ENCODE results near the gene ATP1B3. TPM values are rescaled to one million over a fixed set of nuclear protein-coding genes. Genes with fewer than 3 reads are reported as not detected.
A peak's percentile ranks its signal among the peaks of the same experiment; 100 is the strongest.

ATP1B3 gene
- total RNA-seq, 2 donors from 2014 or later = 93.6 to 194 TPM

DNA sequence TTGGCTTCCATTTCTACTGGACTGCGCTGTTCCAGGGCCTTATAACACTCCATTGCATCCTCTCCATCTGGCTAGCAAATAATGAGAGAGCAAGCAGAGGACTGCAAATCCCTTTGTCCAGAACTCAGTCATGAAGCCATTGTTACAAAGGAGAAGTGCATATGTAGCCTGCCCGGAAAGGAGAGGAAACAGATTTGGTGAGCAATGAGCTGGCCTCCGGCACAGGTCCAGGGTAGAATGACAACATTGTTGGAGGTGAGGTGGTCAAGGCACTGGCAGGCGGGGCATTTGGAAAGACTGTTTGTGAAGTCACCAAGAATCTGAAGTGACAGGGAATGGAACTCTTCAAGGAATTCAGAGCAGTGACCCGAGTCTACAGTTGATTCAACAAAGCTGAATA lies 25.0 kb upstream of the ATP1B3 start:
- no peak for ATAC-seq (replicated peaks)

DNA sequence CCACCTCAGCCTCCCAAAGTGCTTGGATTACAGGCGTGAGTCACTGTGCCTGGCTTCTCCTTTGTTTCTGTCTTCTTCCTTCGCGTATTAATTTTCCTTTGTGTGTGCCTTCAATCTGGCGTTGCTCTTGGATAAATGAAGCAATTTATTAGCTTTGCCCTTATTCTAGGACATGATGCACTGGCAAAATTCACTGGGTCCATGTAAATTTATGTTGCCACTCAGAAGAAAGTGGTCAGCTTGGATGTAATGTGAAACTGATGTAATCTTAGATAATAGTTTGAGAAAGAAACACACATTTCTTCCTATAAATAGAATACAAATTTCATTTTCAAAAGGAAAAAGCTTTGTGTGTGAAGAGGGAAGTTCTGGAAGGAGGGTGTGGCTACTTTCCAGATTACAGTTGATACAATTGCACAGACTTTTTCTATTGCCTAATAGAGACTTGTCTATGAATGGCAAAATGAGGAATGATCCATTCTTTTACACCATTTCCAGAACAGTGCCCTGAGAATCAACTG lies 23.3 kb upstream of the ATP1B3 start:
- H3K36me3 Mint-ChIP-seq (ENCODE audit: low read depth) = no peaks in the 10 kb centered on the region
- no peak overlapping the region for H3K4me3 Mint-ChIP-seq
- ATAC-seq (replicated peaks) = no peak
- H3K27ac Mint-ChIP-seq = no peak overlapping the region
- no peaks in the 10 kb centered on the region for H3K4me1 Mint-ChIP-seq
- peaks cover 13% of the 10 kb centered on the region for H3K27me3 Mint-ChIP-seq
- H3K9me3 Mint-ChIP-seq = no peaks in the 10 kb centered on the region

More for the DNA sequence above, 25.0 kb upstream of the ATP1B3 start:
- Mint-ChIP-seq H3K36me3 (ENCODE audit: low read depth) (no peaks in the 10 kb centered on the region), H3K9me3 (no peaks in the 10 kb centered on the region), H3K4me1 (no peaks in the 10 kb centered on the region), H3K27me3 (peaks cover 13% of the 10 kb centered on the region), H3K27ac (no peak overlapping the region), H3K4me3 (no peak overlapping the region)

DNA sequence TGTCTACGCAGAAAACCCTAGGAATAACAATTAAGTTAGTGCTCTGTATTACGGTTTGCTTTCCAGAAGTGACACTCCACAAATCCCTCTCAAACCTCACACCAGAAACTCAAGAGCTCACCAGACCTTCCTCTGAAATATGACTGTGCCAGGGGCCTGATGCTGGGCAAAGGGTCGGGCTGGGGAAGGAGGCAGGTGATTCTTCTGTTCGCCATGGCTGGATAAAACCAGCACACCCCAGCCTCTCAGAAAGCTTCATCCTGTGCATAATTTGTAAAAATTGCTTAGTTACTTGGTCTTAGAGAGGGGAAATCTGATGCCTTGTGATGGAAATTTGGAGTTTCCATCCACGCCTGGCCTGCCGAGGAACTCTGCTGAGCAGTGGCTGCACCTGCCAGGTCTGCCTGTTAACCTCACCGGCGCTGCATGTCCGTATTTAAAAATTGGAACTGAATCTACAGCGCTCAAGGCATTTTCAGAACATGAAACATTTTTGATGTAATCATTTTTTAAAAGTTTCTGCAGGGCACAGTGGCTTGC lies 22.7 kb upstream of the ATP1B3 start:
- no peaks in the 10 kb centered on the region for H3K36me3 Mint-ChIP-seq (ENCODE audit: low read depth)
- ATAC-seq (replicated peaks) = no peak
- H3K27ac Mint-ChIP-seq = no peak overlapping the region
- no peak overlapping the region for H3K4me3 Mint-ChIP-seq
- no peaks in the 10 kb centered on the region for H3K4me1 Mint-ChIP-seq
- no peaks in the 10 kb centered on the region for H3K9me3 Mint-ChIP-seq
- peaks cover 13% of the 10 kb centered on the region for H3K27me3 Mint-ChIP-seq

DNA sequence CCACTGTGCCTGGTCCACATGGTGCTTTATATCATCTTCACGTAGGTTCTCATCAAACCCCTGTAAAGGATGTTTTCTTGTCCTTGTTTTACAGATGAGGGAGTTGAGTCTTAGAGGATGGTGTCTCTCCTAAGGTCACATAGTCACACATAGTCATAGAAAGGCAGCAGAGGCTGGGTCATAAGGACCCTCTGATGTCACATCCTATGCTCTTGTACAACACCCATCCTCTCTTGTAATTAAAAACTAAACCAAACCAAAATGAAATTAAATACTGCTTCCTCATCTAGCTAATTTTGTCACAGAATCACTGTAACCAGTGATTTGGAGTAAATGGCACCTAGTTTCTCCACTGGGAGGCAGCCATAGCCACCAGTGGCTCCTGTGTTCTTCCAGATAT lies 21.8 kb upstream of the ATP1B3 start:
- Mint-ChIP-seq H3K27ac (no peak overlapping the region), H3K4me1 (no peaks in the 10 kb centered on the region), H3K4me3 (no peak overlapping the region), H3K9me3 (no peaks in the 10 kb centered on the region), H3K27me3 (peaks cover 8% of the 10 kb centered on the region), H3K36me3 (ENCODE audit: low read depth) (no peaks in the 10 kb centered on the region)
- no peak for ATAC-seq (replicated peaks)

DNA sequence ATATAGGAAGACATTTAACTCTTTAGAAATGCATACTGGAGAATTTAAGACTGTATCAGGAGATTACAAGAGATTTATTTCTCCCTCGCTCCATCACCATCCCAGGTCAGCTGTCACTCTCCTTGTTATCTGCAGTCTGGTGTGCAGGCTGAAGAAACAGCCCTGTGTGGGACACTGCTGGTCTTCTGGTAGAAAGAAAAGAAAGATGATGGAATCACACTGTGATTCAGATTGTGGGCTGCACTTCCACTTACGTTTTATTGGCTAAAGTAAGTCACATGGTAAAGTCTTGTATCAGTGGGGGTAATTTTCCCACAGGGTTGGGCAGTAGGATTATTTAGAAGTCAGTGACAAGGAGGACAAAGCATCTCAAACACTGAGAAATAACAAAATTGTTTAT lies 18.1 kb upstream of the ATP1B3 start:
- no peaks in the 10 kb centered on the region for H3K27me3 Mint-ChIP-seq
- H3K4me1 Mint-ChIP-seq = no peaks in the 10 kb centered on the region
- no peaks in the 10 kb centered on the region for H3K36me3 Mint-ChIP-seq (ENCODE audit: low read depth)

DNA sequence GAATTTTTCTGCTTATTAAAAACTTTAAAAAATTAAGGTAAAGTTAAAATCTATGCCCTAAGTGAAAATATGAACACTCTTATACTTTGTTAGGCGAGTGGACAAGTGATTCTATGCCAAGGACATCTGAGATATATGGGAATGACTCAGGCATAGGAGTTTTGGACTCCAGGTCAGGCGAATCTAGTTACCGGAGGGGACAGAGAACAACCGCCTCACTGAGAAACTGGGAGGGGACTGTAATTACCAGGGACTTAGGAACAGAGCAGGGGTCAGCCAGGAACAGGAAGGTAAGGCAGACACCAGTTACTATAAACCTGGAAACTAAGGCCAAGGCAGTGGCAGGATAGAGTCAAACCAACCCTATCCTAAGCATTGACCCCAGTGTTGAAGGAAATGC lies 16.8 kb upstream of the ATP1B3 start:
- Mint-ChIP-seq H3K9me3 (no peaks in the 10 kb centered on the region), H3K4me3 (no peak overlapping the region), H3K4me1 (no peaks in the 10 kb centered on the region), H3K27me3 (no peaks in the 10 kb centered on the region), H3K36me3 (ENCODE audit: low read depth) (no peaks in the 10 kb centered on the region), H3K27ac (no peak overlapping the region)
- no peak for ATAC-seq (replicated peaks)

More for the DNA sequence above, 18.1 kb upstream of the ATP1B3 start:
- no peak for ATAC-seq (replicated peaks)
- no peak overlapping the region for H3K27ac Mint-ChIP-seq
- no peaks in the 10 kb centered on the region for H3K9me3 Mint-ChIP-seq
- H3K4me3 Mint-ChIP-seq = no peak overlapping the region

DNA sequence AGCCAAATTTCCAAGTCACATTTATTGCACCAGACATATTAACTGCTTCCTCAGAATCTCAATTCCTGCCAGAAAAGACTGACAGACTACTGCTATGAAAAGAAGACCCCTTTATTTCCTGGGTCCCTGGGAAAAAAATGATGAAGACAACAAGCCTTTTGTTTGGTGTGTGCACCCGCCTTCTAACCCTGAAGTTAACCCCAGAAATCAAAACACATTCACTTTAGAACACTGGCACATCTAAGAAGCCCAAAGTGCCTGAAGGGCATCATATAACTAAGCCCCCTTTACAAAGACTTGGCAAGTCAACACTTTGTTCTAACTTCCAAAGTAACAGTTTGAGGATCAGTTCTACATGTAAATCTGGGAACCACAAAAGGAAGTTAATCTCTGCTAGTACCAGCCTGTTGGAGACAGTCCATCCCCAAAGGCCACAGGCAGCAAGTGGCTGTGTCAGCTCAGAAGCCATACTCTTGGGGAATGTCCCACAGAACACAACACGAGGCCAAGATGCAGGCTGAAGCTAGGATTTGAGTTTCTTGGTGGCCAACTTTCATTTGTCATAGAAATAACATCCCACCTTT lies 16.3 kb upstream of the ATP1B3 start:
- no peak for ATAC-seq (replicated peaks)
- Mint-ChIP-seq H3K9me3 (no peaks in the 10 kb centered on the region), H3K27ac (no peak overlapping the region), H3K4me3 (no peak overlapping the region), H3K4me1 (no peaks in the 10 kb centered on the region), H3K27me3 (no peaks in the 10 kb centered on the region), H3K36me3 (ENCODE audit: low read depth) (no peaks in the 10 kb centered on the region)

DNA sequence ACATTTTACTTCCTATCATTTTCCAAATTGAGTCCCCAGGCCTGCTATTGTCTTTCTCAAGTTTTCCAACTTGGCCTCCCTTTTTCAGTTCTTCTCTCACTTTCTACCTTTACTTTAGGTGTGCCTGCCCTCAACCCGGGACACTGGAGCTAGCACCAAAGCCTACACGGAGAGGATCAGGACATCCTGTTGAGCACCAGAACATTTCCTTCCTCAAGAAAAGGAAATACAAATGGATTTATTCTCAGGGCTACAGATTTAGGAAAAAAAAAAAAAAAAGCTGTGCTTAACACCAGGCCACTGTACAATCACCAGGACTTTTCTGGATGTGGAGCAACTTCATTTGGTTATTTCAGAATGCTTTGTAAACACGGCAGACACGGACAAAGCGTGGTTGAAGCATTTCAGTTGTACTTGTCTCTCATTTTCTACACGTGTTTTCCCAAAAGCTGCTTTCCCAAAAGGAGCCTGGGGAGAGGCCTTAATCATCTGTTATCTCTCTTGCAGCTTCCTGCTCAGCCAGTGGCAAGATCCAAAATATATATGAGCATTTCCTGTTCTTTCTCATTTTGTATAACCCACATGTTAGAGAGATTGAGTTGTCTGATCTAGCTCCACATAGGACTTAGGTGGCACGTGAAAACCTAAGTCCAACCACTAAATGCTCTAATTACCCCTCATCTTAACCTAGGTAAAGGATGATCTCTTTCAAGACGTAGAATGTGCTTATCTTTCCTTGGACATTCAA lies 15.5 kb upstream of the ATP1B3 start:
- ATAC-seq (replicated peaks) = no peak
- Mint-ChIP-seq H3K4me3 (no peak overlapping the region), H3K9me3 (no peaks in the 10 kb centered on the region), H3K36me3 (ENCODE audit: low read depth) (no peaks in the 10 kb centered on the region), H3K27ac (no peak overlapping the region), H3K27me3 (no peaks in the 10 kb centered on the region), H3K4me1 (no peaks in the 10 kb centered on the region)

DNA sequence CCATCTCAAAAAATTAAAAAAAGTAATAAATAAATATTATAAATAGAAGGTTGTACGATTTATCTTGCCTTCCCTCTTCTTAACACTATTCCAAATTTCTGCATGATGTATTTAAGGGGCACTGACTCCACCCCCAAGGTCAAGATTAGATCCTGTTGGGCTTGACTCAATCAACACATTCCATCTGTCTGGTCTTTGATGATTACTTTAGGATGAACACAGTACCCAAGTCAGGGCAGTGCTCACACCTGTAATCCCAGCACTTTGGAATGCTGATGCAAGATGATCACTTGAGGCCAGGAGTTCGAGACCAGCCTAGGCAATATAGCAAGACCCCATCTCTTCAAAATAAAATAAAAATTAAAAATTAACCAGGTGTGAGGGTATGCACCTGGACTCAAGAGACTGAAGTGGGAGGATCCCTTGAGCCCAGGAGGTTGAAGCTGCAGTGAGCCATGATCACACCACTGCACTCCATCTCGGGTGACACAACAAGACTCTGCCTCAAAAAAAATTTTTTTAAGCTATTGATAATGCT lies 14.1 kb upstream of the ATP1B3 start:
- no peak for ATAC-seq (replicated peaks)
- Mint-ChIP-seq H3K36me3 (ENCODE audit: low read depth) (no peaks in the 10 kb centered on the region), H3K4me1 (no peaks in the 10 kb centered on the region), H3K27ac (no peak overlapping the region), H3K27me3 (no peaks in the 10 kb centered on the region), H3K9me3 (no peaks in the 10 kb centered on the region), H3K4me3 (no peak overlapping the region)

DNA sequence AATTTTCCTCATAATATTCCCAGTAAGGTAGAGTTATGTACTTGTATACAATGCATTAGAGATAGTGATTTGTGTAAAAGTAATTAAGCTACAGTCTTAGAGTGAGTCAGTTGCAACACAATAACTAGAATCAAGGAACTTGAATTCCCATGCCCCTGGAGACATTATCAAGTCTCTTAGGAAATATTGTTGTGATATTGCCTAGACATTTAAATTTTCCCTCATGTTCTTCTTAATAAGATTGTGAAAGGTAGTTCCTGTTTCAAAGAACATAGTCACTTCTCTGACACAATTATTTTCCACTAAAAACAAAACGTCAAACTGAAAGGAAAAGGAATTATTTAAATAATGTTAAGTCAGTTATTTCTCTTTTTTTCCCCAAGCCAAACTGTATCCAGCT lies 13.0 kb upstream of the ATP1B3 start:
- H3K27me3 Mint-ChIP-seq = no peaks in the 10 kb centered on the region
- H3K4me1 Mint-ChIP-seq = no peaks in the 10 kb centered on the region
- H3K9me3 Mint-ChIP-seq = no peaks in the 10 kb centered on the region
- ATAC-seq (replicated peaks) = no peak
- no peaks in the 10 kb centered on the region for H3K36me3 Mint-ChIP-seq (ENCODE audit: low read depth)
- no peak overlapping the region for H3K4me3 Mint-ChIP-seq
- no peak overlapping the region for H3K27ac Mint-ChIP-seq

DNA sequence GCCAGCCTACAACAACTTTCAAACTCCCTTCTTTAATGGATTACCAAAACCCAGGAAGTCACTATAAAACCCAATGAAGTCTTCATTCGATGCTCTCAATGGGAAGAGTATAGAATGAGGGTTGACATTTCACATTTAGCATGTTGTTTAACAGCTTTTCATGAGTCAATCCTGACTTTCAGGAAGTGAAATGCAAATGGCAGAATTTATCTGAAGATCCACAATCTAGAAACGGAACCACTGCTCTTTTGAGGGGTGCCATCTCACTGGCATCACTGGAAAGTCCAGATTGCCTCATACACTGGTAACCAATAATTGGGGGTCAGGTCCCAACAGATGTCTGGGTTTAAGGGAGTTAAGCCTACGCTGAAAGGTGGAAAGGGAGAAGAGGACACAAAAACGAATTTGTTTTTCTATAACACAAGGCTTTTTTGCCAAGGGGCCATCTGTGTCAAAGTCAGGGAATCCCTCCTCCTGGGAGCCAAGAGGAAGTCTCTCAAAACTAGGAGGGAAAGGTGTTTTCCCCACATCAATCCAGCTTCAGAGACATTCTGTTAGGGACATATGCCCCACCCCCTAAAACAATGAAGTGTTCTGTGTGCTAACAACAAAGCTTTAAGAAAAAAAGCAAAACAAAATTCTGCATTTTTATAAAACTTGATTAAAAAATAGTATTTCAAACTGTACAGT lies 12.0 kb upstream of the ATP1B3 start:
- H3K4me1 Mint-ChIP-seq = no peaks in the 10 kb centered on the region
- no peaks in the 10 kb centered on the region for H3K27me3 Mint-ChIP-seq
- no peaks in the 10 kb centered on the region for H3K36me3 Mint-ChIP-seq (ENCODE audit: low read depth)
- no peaks in the 10 kb centered on the region for H3K9me3 Mint-ChIP-seq
- H3K27ac Mint-ChIP-seq = no peak overlapping the region
- H3K4me3 Mint-ChIP-seq = no peak overlapping the region
- ATAC-seq (replicated peaks) = no peak

DNA sequence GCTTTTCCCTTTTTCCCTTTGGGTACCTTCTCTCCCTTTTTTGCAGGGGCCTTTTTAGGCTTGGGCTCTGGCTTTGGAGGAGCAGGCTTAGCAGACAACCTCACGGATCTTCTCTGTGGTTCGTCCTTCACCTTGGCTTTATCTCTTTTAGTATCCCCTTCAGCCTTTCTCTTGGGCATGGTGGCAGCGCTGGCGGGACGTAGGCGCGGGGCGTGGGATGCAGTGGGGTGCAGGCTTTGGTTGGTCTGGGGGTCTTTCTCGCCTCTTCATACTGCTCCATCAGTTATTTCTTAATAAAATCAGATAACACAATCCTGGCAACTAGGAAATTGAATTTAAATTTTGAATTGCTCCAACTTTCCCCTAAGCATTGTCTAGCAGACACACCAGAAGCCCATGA lies 11.3 kb upstream of the ATP1B3 start:
- no peak for ATAC-seq (replicated peaks)
- Mint-ChIP-seq H3K4me3 (no peak overlapping the region), H3K27ac (no peak overlapping the region), H3K9me3 (no peaks in the 10 kb centered on the region), H3K4me1 (no peaks in the 10 kb centered on the region), H3K36me3 (ENCODE audit: low read depth) (no peaks in the 10 kb centered on the region), H3K27me3 (no peaks in the 10 kb centered on the region)

DNA sequence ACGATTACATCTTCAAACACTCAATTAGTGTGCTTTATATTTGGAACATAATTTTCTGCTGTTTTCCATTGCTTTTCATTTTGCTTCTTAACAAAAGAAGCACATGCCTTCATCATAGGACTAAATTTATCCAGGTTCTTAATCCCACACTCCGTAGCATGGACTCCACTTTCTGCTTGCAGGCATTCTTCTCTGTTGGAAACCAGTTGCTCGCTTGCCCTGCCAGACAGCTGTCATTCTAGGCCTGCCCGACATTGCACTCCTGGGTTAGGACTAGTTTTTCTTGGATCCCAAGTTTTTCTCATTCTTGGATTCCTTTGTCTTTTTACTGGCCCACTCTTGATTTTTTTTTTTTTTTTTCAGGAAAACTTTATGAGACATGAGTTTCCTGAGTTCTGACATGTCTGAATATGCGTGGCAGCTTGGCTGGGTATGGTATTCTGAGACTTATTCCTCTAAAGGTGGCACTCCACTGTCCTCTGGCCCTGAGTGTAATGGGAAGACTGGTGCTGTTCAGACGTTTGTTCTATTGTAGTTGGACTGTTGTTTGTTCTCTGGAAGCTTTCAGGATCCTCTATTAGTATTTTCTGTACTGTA lies 6.3 kb upstream of the ATP1B3 start:
- Mint-ChIP-seq H3K4me1 (no peaks in the 10 kb centered on the region), H3K36me3 (ENCODE audit: low read depth) (no peaks in the 10 kb centered on the region), H3K9me3 (no peaks in the 10 kb centered on the region), H3K27me3 (no peaks in the 10 kb centered on the region), H3K27ac (no peak overlapping the region), H3K4me3 (no peak overlapping the region)
- ATAC-seq (replicated peaks) = no peak

DNA sequence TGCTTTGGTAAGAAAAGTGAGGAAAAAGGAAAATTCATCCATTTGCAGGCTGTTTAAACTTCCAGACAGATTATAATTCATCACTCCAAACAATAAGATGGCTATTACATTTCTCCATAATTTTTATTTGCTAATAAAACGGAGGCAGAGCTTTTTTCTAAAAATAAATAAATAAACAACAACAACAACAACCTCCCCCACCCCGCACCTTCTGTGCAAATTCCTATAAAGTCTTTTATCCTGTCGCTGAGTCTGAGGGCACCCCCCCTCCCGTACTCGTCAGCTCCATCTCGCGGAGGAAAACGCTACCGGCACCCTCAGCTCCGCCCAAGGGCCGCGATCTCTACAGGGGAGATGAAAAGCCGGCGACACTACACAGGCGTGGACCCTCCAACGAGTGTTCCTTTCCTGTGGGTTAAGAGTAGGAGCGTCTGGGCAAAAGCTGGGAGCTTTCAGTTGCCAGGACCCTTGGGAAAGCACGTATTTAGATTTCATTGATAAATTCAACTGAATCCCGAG lies 1.0 kb upstream of the ATP1B3 start:
- H3K4me1 Mint-ChIP-seq = peaks cover 14% of the 10 kb centered on the region
- peak overlapping the region; percentile 89 for H3K27ac Mint-ChIP-seq
- ATAC-seq (replicated peaks) = peak; percentile 75
- H3K36me3 Mint-ChIP-seq (ENCODE audit: low read depth) = peaks cover 33% of the 10 kb centered on the region
- H3K4me3 Mint-ChIP-seq = peak overlapping the region; percentile 87
- H3K9me3 Mint-ChIP-seq = no peaks in the 10 kb centered on the region
- no peaks in the 10 kb centered on the region for H3K27me3 Mint-ChIP-seq
